Activated T-helper 2 cell treated with anti-CD3 and anti-CD28 coated beads, Interferon-gamma antibody, Interleukin-2, Interleukin-4, amounts not matched to agents 10 μg/mL and 5 μg/mL and 100 μg/mL, durations not matched to agents 14 hours and 24 hours and 36 hours (primary cell): Measurements from ENCODE around the gene ZNF346. TPM values are rescaled to one million over a fixed set of nuclear protein-coding genes. Genes with fewer than 3 reads are reported as not detected.
"Not testable (repeated sequence)": the region's sequence is repeated elsewhere in the genome, so short reads cannot be mapped to it uniquely, and the experiment has no call there.

Experiments
- DNase-seq: peaks from one replicate; pipeline ENCODE4 v3.0.0; 2021; ENCODE audit warnings: low spot score
- H3K27ac Mint-ChIP-seq: one replicate; pipeline ENCODE4 v1.8.0; 2021; ENCODE audit warnings: mixed read lengths
- H3K27me3 Mint-ChIP-seq: one replicate; pipeline ENCODE4 v1.8.0; 2021; ENCODE audit warnings: low read depth, mixed read lengths
- H3K36me3 Mint-ChIP-seq: one replicate; pipeline ENCODE4 v1.8.0; 2021; ENCODE audit warnings: low read depth, mixed read lengths
- H3K4me1 Mint-ChIP-seq: one replicate; pipeline ENCODE4 v1.8.0; 2021; ENCODE audit warnings: low read depth, mixed read lengths
- H3K4me3 Mint-ChIP-seq: one replicate; pipeline ENCODE4 v1.8.0; 2021; ENCODE audit warnings: low read depth, mild to moderate bottlenecking, moderate library complexity, mixed read lengths
- H3K9me3 Mint-ChIP-seq: one replicate; pipeline ENCODE4 v1.8.0; 2021; ENCODE audit warnings: mixed read lengths
- intact Hi-C: fragments of 100-400 bp; cut with micrococcal nuclease; formaldehyde crosslinking; loops from one replicate; pipeline ENCODE4 v1.15.1; 2023
- total RNA-seq: library from RNA; stranded (reverse); gene quantifications from 2 replicates; pipeline ENCODE4 v1.2.3, GENCODE V29; 2022

The ZNF346 gene
- total RNA-seq, 1 donor from 2014 or later = 26.3 TPM

GRCh38 chr5:176995896-176996767 lies 26.4 kb upstream of the ZNF346 start:
- Mint-ChIP-seq H3K27ac (peak overlapping the region; percentile 84), H3K4me1 (peaks cover 28% of the 10 kb centered on the region), H3K36me3 (peaks cover 44% of the 10 kb centered on the region), H3K4me3 (no peak overlapping the region), H3K9me3 (no peaks in the 10 kb centered on the region), H3K27me3 (no peaks in the 10 kb centered on the region)
- intact Hi-C loops = no loop called here
- no peak for DNase-seq

GRCh38 chr5:176996780-176997179 lies 25.7 kb upstream of the ZNF346 start:
- no peaks in the 10 kb centered on the region for H3K27me3 Mint-ChIP-seq
- peaks cover 30% of the 10 kb centered on the region for H3K4me1 Mint-ChIP-seq
- no peak for DNase-seq
- peaks cover 45% of the 10 kb centered on the region for H3K36me3 Mint-ChIP-seq
- H3K27ac Mint-ChIP-seq = peak overlapping the region; percentile 84
- H3K4me3 Mint-ChIP-seq = no peak overlapping the region
- intact Hi-C loops = no loop called here
- H3K9me3 Mint-ChIP-seq = no peaks in the 10 kb centered on the region

DNA sequence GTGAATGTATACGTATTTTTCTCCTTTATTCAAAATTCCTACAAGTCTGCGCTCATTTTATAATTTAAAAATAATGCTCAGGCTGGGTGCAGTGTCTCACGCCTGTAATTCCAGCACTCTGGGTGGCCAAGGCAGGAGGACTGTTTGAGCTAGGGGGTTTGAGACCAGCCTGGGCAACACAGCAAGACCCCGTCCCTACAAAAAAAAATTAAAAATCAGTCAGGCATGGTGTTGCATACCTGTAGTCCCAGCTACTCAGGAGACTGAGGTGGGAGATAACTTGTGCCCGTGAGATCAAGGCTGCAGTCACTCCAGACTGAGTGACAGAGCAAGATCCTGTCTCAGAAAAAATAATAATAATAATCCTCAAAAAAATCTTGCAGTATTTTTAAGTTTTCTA lies 23.7 kb upstream of the ZNF346 start:
- DNase-seq = no peak
- H3K27ac Mint-ChIP-seq = no peak overlapping the region
- H3K27me3 Mint-ChIP-seq = no peaks in the 10 kb centered on the region
- H3K36me3 Mint-ChIP-seq = peaks cover 41% of the 10 kb centered on the region
- intact Hi-C loops = no loop called here
- H3K9me3 Mint-ChIP-seq = no peaks in the 10 kb centered on the region
- no peak overlapping the region for H3K4me3 Mint-ChIP-seq
- peaks cover 29% of the 10 kb centered on the region for H3K4me1 Mint-ChIP-seq

- Mint-ChIP-seq H3K4me1 (peaks cover 35% of the 10 kb centered on the region), H3K36me3 (peaks cover 35% of the 10 kb centered on the region), H3K27ac (peak overlapping the region; percentile 50)
- intact Hi-C loops, H3K9me3 Mint-ChIP-seq, H3K27me3 Mint-ChIP-seq, DNase-seq, H3K4me3 Mint-ChIP-seq: not testable (repeated sequence)
Observed at GRCh38 chr5:176999526-176999925, 23.0 kb upstream of the ZNF346 start.

DNA sequence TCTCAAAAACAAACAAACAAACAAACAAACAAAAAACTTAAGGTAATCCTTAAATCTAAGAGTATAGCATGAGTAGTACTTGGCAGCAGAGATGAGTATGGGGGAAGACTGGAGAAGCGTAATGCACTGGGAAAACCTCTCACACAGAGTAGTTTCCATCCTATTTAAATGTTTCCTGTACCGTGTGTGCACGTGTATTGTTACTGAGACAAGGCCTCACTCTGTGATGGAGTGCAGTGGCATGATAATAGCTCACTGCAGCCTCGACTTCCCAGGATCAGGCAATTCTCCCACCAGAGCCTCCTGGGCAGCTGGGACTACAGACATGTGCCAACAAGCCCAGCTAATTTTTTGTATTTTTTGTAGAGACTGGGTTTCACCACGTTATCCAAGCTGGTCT lies 18.8 kb upstream of the ZNF346 start:
- Mint-ChIP-seq H3K36me3 (peaks cover 34% of the 10 kb centered on the region), H3K4me1 (peaks cover 26% of the 10 kb centered on the region), H3K4me3 (peak overlapping the region; percentile 54), H3K27me3 (no peaks in the 10 kb centered on the region), H3K9me3 (no peaks in the 10 kb centered on the region), H3K27ac (no peak overlapping the region)
- intact Hi-C loops = loop anchor here (10.0 kb wide), 1 partner anchor 1201 kb away; the partner anchor contains the start of gene HNRNPAB
- no peak for DNase-seq

- intact Hi-C loops = loop anchor here (5.0 to 10.0 kb wide), 5 partner anchors 127 to 1200 kb away; partner anchors contain the start of genes HNRNPAB, NSD1, PRELID1 and RAB24
- H3K4me1 Mint-ChIP-seq = peaks cover 23% of the 10 kb centered on the region
- no peak overlapping the region for H3K27ac Mint-ChIP-seq
- no peak for DNase-seq
- H3K4me3 Mint-ChIP-seq = peak overlapping the region; percentile 95
- peaks cover 27% of the 10 kb centered on the region for H3K36me3 Mint-ChIP-seq
- H3K27me3 Mint-ChIP-seq = no peaks in the 10 kb centered on the region
- H3K9me3 Mint-ChIP-seq = no peaks in the 10 kb centered on the region
Observed at GRCh38 chr5:177004961-177005360, 17.5 kb upstream of the ZNF346 start.

DNA sequence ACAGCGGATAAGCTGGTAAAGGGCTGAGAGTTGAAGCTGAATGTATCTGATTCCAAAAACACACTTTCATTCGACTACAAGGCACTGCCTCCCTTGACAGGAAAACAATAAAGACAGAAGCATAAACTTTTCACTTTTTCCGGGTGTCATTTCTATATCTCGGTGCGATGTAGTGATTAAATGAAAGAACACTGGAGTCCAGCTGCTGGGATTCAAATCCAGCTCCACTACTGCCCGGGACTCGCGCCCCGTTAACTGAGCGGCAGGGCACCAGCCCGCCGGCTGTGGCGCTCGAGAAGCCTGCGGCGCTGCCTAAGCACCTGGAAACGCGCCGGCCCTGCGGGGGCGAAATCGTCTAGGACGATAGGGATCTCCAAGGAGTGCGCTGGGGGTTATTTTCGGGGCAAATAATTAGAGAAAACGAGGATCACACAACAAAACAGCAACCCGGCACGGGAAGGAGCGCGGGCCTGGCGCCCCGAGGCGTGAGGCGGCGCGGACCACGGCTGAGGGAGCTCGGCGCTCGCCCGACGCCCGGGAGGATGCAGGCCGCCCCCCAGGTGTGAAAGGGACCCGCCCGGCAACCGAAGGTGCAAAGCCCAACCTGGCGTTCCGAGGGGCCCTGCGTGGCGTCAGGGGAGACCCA lies 16.8 kb upstream of the ZNF346 start:
- intact Hi-C loops = loop anchor here (1.0 to 10.0 kb wide), 6 partner anchors 17 to 1199 kb away; partner anchors contain the start of genes HNRNPAB, NSD1, PRELID1 and RAB24
- DNase-seq = peak; percentile 54
- Mint-ChIP-seq H3K27ac (peak overlapping the region; percentile 93), H3K9me3 (no peaks in the 10 kb centered on the region), H3K4me1 (peaks cover 23% of the 10 kb centered on the region), H3K4me3 (peak overlapping the region; percentile 95), H3K36me3 (peaks cover 19% of the 10 kb centered on the region), H3K27me3 (no peaks in the 10 kb centered on the region)

- Mint-ChIP-seq H3K4me3 (peak within 1 kb of the TSS; percentile 95), H3K27ac (peak within 1 kb of the TSS; percentile 93)
Observed at GRCh38 chr5:177006265-177006972, 16.1 kb upstream of the ZNF346 start, which contains the start of gene UIMC1. Gene UIMC1 (minus strand): TSS chr5:177006779. CDS start chr5:176982615, 24,164 bp downstream.

DNA sequence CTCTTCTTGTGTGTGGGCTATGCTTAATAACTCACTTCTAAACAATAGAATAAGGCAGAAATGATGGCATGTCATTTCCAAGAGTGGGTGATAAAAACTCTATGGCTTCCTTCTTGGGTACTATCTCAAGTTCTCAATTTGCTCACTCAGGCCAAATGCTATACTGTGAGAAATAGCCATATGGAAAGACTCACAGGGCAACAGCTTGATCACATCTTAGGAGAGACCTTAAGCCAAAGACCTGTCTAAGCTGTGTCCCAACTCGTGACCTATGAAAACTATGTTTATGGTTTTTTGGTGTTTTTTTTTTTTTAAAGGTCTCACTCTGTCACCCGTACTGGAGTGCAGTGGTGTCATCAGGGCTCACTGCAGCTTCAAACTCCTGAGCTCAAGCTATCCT lies 13.8 kb upstream of the ZNF346 start:
- H3K9me3 Mint-ChIP-seq = no peaks in the 10 kb centered on the region
- intact Hi-C loops = loop anchor here (5.0 to 10.0 kb wide), 5 partner anchors 124 to 1196 kb away; partner anchors contain the start of genes HNRNPAB, NSD1, PRELID1 and RAB24
- no peaks in the 10 kb centered on the region for H3K27me3 Mint-ChIP-seq
- H3K4me1 Mint-ChIP-seq = peaks cover 16% of the 10 kb centered on the region
- DNase-seq = no peak
- H3K36me3 Mint-ChIP-seq = peaks cover 14% of the 10 kb centered on the region
- H3K4me3 Mint-ChIP-seq = no peak overlapping the region
- no peak overlapping the region for H3K27ac Mint-ChIP-seq

More at GRCh38 chr5:177006265-177006972, 16.1 kb upstream of the ZNF346 start, which contains the start of gene UIMC1:
- DNase-seq = peak; percentile 91
- Mint-ChIP-seq H3K36me3 (peaks cover 14% of the 10 kb centered on the region), H3K27me3 (no peaks in the 10 kb centered on the region), H3K4me1 (peaks cover 17% of the 10 kb centered on the region), H3K9me3 (no peaks in the 10 kb centered on the region)
- intact Hi-C loops = loop anchor here (1.0 to 10.0 kb wide), 6 partner anchors 16 to 1198 kb away; partner anchors contain the start of genes HNRNPAB, NSD1, PRELID1 and RAB24

DNA sequence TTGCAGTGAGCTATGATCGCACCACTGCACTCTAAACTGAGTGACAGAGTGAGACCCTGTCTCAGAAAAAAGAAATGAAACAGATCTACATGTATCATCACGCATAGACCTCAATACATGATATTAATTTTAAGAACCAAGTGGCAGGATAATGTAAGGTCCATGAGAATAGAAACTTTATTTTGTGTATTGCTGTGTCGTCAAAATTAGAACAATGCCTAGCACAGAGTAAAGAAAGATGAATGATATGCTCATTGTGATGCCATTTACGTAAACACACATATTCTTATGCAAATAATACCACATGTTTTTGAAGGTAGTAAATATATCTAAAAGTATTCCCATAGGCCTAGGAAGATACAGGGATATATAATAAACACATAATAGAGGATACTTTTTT lies 12.3 kb upstream of the ZNF346 start:
- H3K27me3 Mint-ChIP-seq = no peaks in the 10 kb centered on the region
- H3K9me3 Mint-ChIP-seq = no peaks in the 10 kb centered on the region
- no peak overlapping the region for H3K4me3 Mint-ChIP-seq
- intact Hi-C loops = no loop called here
- DNase-seq = no peak
- H3K27ac Mint-ChIP-seq = no peak overlapping the region
- H3K36me3 Mint-ChIP-seq = peaks cover 13% of the 10 kb centered on the region
- H3K4me1 Mint-ChIP-seq = peaks cover 9% of the 10 kb centered on the region

- Mint-ChIP-seq H3K27ac (no peak overlapping the region), H3K4me3 (no peak overlapping the region), H3K9me3 (no peaks in the 10 kb centered on the region), H3K27me3 (no peaks in the 10 kb centered on the region), H3K4me1 (no peaks in the 10 kb centered on the region), H3K36me3 (no peaks in the 10 kb centered on the region)
- DNase-seq = no peak
- intact Hi-C loops = no loop called here
Observed at GRCh38 chr5:177015156-177015555, 7.3 kb upstream of the ZNF346 start.

GRCh38 chr5:177018341-177018740 lies 4.2 kb upstream of the ZNF346 start:
- Mint-ChIP-seq H3K4me3 (no peak overlapping the region), H3K27ac (no peak overlapping the region), H3K36me3 (no peaks in the 10 kb centered on the region), H3K9me3 (no peaks in the 10 kb centered on the region), H3K27me3 (no peaks in the 10 kb centered on the region), H3K4me1 (peaks cover 8% of the 10 kb centered on the region)
- intact Hi-C loops = no loop called here
- DNase-seq = no peak
